Keratinocyte (primary cell): ENCODE measurements around the gene GREB1. TPM values are rescaled to one million over a fixed set of nuclear protein-coding genes. Genes with fewer than 3 reads are reported as not detected.

Experiments used
- DNase-seq: peaks from one replicate; pipeline ENCODE4 v3.0.0-alpha.2; 2011; ENCODE audit warnings: low read depth, missing footprints, low spot score
- FAIRE-seq: peaks from 2 replicates; lab custom pipeline; 2011; peaks lifted over from hg19 to GRCh38; lab: Jason Lieb, UNC
- H2AFZ ChIP-seq: 2 replicates; pipeline ENCODE4 v1.6.0; 2012; ENCODE audit warnings: low read length, control low read depth, inconsistent platforms; ENCODE audit not compliant: control insufficient read depth
- H3K27ac ChIP-seq: 2 replicates; pipeline ENCODE4 v1.5.1; 2011; ENCODE audit warnings: low read length; ENCODE audit not compliant: control insufficient read depth, insufficient read depth
- H3K27me3 ChIP-seq: 3 replicates; pipeline ENCODE4 v1.6.0; 2011; ENCODE audit warnings: low read length; ENCODE audit not compliant: control insufficient read depth, insufficient read depth; ENCODE audit errors: extremely low read depth
- H3K36me3 ChIP-seq, 2 experiments: 2 replicates in 1 of 2; 3 replicates in 1 of 2; pipeline ENCODE4 v1.5.1; 2011; ENCODE audit warnings: low read length in 2 of 2, mild to moderate bottlenecking in 1 of 2; ENCODE audit not compliant: control insufficient read depth in 2 of 2, insufficient read depth in 2 of 2; ENCODE audit errors: extremely low read depth in 1 of 2
- H3K4me1 ChIP-seq: 3 replicates; pipeline ENCODE4 v1.5.1; 2011; ENCODE audit warnings: low read length; ENCODE audit not compliant: control insufficient read depth, insufficient read depth; ENCODE audit errors: extremely low read depth
- H3K4me2 ChIP-seq: 3 replicates; pipeline ENCODE4 v1.6.0; 2011; ENCODE audit warnings: low read depth, low read length; ENCODE audit not compliant: control insufficient read depth, insufficient read depth; ENCODE audit errors: extremely low read depth
- H3K4me3 ChIP-seq, 3 experiments: fragments of 200-600 bp in 1 of 3; sonication (generic) in 1 of 3; 2 replicates in 2 of 3; 3 replicates in 1 of 3; pipeline ENCODE4 v1.5.1; 2011 to 2016; ENCODE audit warnings: low read length in 3 of 3, mild to moderate bottlenecking in 3 of 3, control low read depth in 2 of 3, inconsistent platforms in 1 of 3, low read depth in 1 of 3, mixed read lengths in 1 of 3, mixed run types in 1 of 3, moderate library complexity in 1 of 3; ENCODE audit not compliant: control insufficient read depth in 2 of 3, insufficient read depth in 2 of 3; ENCODE audit errors: extremely low read depth in 1 of 3
- H3K79me2 ChIP-seq: 2 replicates; pipeline ENCODE4 v1.6.0; 2012; ENCODE audit warnings: low read length; ENCODE audit not compliant: control insufficient read depth, insufficient read depth
- H3K9ac ChIP-seq: 3 replicates; pipeline ENCODE4 v1.6.0; 2011; ENCODE audit warnings: low read length; ENCODE audit not compliant: control insufficient read depth, insufficient read depth; ENCODE audit errors: extremely low read depth
- H3K9me1 ChIP-seq: 3 replicates; pipeline ENCODE4 v1.6.0; 2011; ENCODE audit warnings: low read length; ENCODE audit not compliant: control insufficient read depth, insufficient read depth; ENCODE audit errors: extremely low read depth
- H3K9me3 ChIP-seq: 2 replicates; pipeline ENCODE4 v1.5.1; 2012; ENCODE audit warnings: low read depth, low read length; ENCODE audit not compliant: control insufficient read depth
- H4K20me1 ChIP-seq: 3 replicates; pipeline ENCODE4 v1.6.0; 2011; ENCODE audit warnings: low read length; ENCODE audit not compliant: control insufficient read depth, insufficient read depth; ENCODE audit errors: extremely low read depth
- EZH2 ChIP-seq: IDR thresholded peaks from one replicate; pipeline ENCODE4 v1.6.1; 2012; ENCODE audit warnings: inconsistent platforms, mild to moderate bottlenecking, low read length, moderate library complexity
- dilution Hi-C: fragments of 300-500 bp; cut with MboI; formaldehyde crosslinking; loops from one replicate; pipeline ENCODE4 v1.7.0; 2020; ENCODE audit warnings: low sequenced_read_pairs; ENCODE audit not compliant: extremely low pct_ligation_motif_present
- polyA plus RNA-seq, 5 experiments: library from polyadenylated mRNA; depleted of rRNA in 3 of 5; stranded (reverse) in 3 of 5; stranded (forward) in 1 of 5; unstranded in 1 of 5; fragments of >200 nt; gene quantifications; 1 replicate in 1 of 5; 2 replicates in 3 of 5; 3 replicates in 1 of 5; pipeline versions ENCODE4 v1.2.1 to v1.2.3, GENCODE V29; 2011 to 2012; ENCODE audit warnings: missing spikeins in 2 of 5, low read depth in 1 of 5, low replicate concordance in 1 of 5
- TF ChIP-seq, protein P1 (sequence below), 3 experiments: IDR thresholded peaks in 1 of 3; conservative IDR thresholded peaks in 1 of 3; optimal IDR thresholded peaks in 1 of 3; 2 replicates in 2 of 3; 3 replicates in 1 of 3; pipeline versions ENCODE3 to v1.5.1; 2011; ENCODE audit warnings: low read length in 3 of 3, mild to moderate bottlenecking in 3 of 3, moderate library complexity in 2 of 3, control low read depth in 1 of 3, inconsistent platforms in 1 of 3; ENCODE audit not compliant: insufficient read depth in 2 of 3; ENCODE audit errors: extremely low read depth in 1 of 3

GREB1 gene
- polyA plus RNA-seq, 1 donor (not counting 4 experiments of a cell fraction or from before 2014, with no cell fraction given) = 0.13 TPM

GRCh38 chr2:11530864-11531465 is 2.9 kb upstream of the GREB1 start:
- DNase-seq (no peak), FAIRE-seq (no peak)
- peaks cover 26% of the 10 kb centered on the region for H3K27me3 ChIP-seq
- peaks cover 2% of the 10 kb centered on the region for H3K9me3 ChIP-seq
- H4K20me1 ChIP-seq = no peaks in the 10 kb centered on the region
- H3K9ac ChIP-seq = no peak overlapping the region
- H3K27ac ChIP-seq = no peak overlapping the region
- no peak overlapping the region for H2AFZ ChIP-seq
- TF ChIP-seq, protein P1, sequence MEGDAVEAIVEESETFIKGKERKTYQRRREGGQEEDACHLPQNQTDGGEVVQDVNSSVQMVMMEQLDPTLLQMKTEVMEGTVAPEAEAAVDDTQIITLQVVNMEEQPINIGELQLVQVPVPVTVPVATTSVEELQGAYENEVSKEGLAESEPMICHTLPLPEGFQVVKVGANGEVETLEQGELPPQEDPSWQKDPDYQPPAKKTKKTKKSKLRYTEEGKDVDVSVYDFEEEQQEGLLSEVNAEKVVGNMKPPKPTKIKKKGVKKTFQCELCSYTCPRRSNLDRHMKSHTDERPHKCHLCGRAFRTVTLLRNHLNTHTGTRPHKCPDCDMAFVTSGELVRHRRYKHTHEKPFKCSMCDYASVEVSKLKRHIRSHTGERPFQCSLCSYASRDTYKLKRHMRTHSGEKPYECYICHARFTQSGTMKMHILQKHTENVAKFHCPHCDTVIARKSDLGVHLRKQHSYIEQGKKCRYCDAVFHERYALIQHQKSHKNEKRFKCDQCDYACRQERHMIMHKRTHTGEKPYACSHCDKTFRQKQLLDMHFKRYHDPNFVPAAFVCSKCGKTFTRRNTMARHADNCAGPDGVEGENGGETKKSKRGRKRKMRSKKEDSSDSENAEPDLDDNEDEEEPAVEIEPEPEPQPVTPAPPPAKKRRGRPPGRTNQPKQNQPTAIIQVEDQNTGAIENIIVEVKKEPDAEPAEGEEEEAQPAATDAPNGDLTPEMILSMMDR (optimal IDR thresholded peaks at IDR 0.05 in 1 of 3, IDR thresholded peaks at IDR 0.05 in 1 of 3, conservative IDR thresholded peaks at IDR 0.05 in 1 of 3; ENCODE audit: extremely low read depth in 1 of 3, insufficient read depth in 2 of 3, low read length in 3 of 3) = no peak
- no peak for TF ChIP-seq EZH2
- peaks cover 21% of the 10 kb centered on the region for H3K4me1 ChIP-seq
- no peaks in the 10 kb centered on the region for H3K9me1 ChIP-seq
- dilution Hi-C loops = no loop called here
- no peaks in the 10 kb centered on the region for H3K79me2 ChIP-seq
- no peak overlapping the region for H3K4me2 ChIP-seq
- H3K36me3 ChIP-seq = no peaks in the 10 kb centered on the region
- H3K4me3 ChIP-seq = no peak overlapping the region

DNA sequence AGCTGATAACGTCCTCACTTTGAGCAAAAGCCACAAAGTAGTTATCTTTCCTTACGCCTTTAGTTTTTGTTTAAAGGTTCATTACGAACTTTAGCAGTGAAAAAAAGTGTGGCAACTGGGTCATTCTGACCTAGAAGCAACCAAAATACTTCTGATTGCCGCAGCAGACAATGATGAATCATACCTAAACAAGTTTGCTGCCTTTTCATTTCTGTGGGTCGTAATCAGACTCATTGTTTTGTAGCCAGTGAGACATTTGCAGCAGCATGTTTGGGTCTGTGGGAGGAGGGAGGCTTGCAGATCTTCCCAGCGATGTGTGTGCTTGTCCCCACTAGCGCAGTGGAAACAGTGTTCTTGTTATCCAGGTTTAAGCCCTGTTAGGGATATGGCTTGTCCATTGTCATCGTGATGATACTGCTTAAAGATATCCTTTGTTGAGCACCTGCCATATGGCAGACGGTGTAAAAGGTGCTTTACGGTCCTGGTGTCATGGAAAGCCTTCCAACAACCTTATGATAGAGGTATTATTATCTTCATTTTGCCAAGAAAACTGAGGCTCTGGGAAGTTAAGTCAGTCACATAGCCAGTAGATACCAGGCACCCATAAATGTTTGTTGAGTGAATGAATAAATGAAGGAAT is 1.3 kb upstream of the GREB1 start:
- Histone ChIP-seq H3K9me3 (no peaks in the 10 kb centered on the region), H3K9me1 (no peaks in the 10 kb centered on the region), H2AFZ (no peak overlapping the region), H3K79me2 (no peaks in the 10 kb centered on the region), H3K4me1 (peaks cover 21% of the 10 kb centered on the region), H3K4me3 (no peak overlapping the region), H3K9ac (no peak overlapping the region), H3K27me3 (peaks cover 36% of the 10 kb centered on the region), H3K27ac (no peak overlapping the region), H3K4me2 (peak overlapping the region; percentile 60), H3K36me3 (no peaks in the 10 kb centered on the region), H4K20me1 (no peaks in the 10 kb centered on the region)
- dilution Hi-C loops = no loop called here
- DNase-seq (peak; percentile 25), FAIRE-seq (peak; percentile 96)
- TF ChIP-seq, protein P1 (optimal IDR thresholded peaks at IDR 0.05 in 1 of 3, IDR thresholded peaks at IDR 0.05 in 1 of 3, conservative IDR thresholded peaks at IDR 0.05 in 1 of 3; ENCODE audit: extremely low read depth in 1 of 3, insufficient read depth in 2 of 3, low read length in 3 of 3) = no peak
- TF ChIP-seq EZH2 = no peak
